Right atrium auricular region (tissue), 2 donors: ENCODE data around the gene RP9. TPM values are rescaled to one million over a fixed set of nuclear protein-coding genes. Genes with fewer than 3 reads are reported as not detected.
"Not testable (repeated sequence)": the region's sequence is repeated elsewhere in the genome, so short reads cannot be mapped to it uniquely, and the experiment has no call there.

Experiments
- DNase-seq: peaks from one replicate; pipeline ENCODE4 v3.0.0-alpha.2; 2019; ENCODE audit warnings: low spot score
- H3K27ac ChIP-seq, 2 donors: fragments of 200-600 bp; sonication (generic); 1 replicate in 1 of 2; 2 replicates in 1 of 2; pipeline ENCODE4 v1.5.1; 2016 to 2019
- H3K27me3 ChIP-seq, 2 donors: fragments of 200-600 bp; sonication (generic); one replicate each; pipeline versions ENCODE4 v1.5.1 to v1.6.0; 2017 to 2019
- H3K36me3 ChIP-seq: fragments of 200-600 bp; sonication (generic); one replicate; pipeline ENCODE4 v1.5.1; 2016
- H3K4me1 ChIP-seq, 2 donors: fragments of 200-600 bp; sonication (generic); one replicate each; pipeline versions ENCODE4 v1.5.1 to v1.6.0; 2017 to 2019
- H3K4me3 ChIP-seq, 2 donors: fragments of 200-600 bp; sonication (generic); 1 replicate in 1 of 2; 2 replicates in 1 of 2; pipeline ENCODE4 v1.5.1; 2017 to 2019; ENCODE audit warnings: mild to moderate bottlenecking in 1 of 2, moderate library complexity in 1 of 2
- H3K9me3 ChIP-seq, 2 donors: fragments of 200-600 bp; sonication (generic); one replicate each; pipeline ENCODE4 v1.5.1; 2019
- total RNA-seq, 2 donors: library from RNA; depleted of rRNA; stranded (reverse); fragments of >200 nt; gene quantifications; one replicate each; pipeline ENCODE4 v1.1.0, GENCODE V29; 2016
- TF ChIP-seq, protein P1 (sequence below), 2 donors: fragments of 200-600 bp; sonication (generic); IDR thresholded peaks; one replicate each; pipeline ENCODE4 v1.5.1; 2019; ENCODE audit warnings: antibody characterized with exemption in 2 of 2

Gene RP9
- total RNA-seq, 2 donors from 2014 or later, result 16.3 to 19.8 TPM

DNA sequence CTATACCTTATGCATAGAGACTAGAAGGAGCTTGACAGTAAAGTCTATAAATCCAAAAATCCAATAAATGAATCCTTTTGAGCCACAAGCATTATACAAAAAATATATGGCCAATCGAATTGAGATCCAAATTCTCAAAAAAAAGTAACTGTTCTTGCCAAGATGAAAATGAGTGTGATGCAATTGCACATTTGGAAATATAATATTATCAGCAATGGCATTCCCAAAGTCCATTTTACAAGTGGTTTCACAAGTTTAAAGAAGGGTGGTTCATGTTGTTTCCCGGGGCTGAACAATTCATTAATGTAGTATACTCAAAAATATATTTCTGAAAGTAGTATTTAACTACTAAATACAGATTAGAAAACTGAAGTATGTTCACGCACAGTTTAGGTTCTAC lies 7.3 kb downstream of the RP9 start:
- Histone ChIP-seq H3K4me3 (no peak overlapping the region), H3K27ac (no peak overlapping the region), H3K4me1 (peaks cover 0 to 15% of the 10 kb centered on the region in 2 donors), H3K9me3 (no peaks in the 10 kb centered on the region), H3K36me3 (peaks cover 30% of the 10 kb centered on the region), H3K27me3 (no peaks in the 10 kb centered on the region)
- TF ChIP-seq, protein P1, sequence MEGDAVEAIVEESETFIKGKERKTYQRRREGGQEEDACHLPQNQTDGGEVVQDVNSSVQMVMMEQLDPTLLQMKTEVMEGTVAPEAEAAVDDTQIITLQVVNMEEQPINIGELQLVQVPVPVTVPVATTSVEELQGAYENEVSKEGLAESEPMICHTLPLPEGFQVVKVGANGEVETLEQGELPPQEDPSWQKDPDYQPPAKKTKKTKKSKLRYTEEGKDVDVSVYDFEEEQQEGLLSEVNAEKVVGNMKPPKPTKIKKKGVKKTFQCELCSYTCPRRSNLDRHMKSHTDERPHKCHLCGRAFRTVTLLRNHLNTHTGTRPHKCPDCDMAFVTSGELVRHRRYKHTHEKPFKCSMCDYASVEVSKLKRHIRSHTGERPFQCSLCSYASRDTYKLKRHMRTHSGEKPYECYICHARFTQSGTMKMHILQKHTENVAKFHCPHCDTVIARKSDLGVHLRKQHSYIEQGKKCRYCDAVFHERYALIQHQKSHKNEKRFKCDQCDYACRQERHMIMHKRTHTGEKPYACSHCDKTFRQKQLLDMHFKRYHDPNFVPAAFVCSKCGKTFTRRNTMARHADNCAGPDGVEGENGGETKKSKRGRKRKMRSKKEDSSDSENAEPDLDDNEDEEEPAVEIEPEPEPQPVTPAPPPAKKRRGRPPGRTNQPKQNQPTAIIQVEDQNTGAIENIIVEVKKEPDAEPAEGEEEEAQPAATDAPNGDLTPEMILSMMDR (IDR thresholded peaks at IDR 0.05), result no peak
- no peak for DNase-seq

DNA sequence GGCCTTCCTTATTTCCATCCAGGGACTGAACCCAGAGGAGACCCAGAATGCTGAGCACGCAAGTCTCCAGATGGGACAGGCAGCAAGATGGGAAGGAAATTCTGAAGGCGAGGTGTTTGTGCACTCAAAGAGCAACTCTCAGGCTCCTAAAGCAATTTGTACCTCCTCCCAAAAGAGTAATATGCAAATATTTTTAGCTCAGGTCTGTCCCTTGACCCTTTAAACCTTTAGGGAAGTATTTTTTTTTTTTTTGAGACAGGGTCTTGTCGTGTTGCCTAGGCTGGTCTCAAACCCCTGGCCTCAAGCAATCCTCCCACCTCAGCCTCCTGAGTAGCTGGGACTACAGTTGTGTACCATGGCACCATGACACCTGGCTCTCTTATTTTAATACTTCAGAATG lies 8.4 kb downstream of the RP9 start:
- TF ChIP-seq, protein P1 (IDR thresholded peaks at IDR 0.05), result no peak
- DNase-seq, result no peak
- Histone ChIP-seq H3K27ac (no peak overlapping the region), H3K4me3 (no peak overlapping the region), H3K27me3 (no peaks in the 10 kb centered on the region), H3K4me1 (peaks cover 0 to 4% of the 10 kb centered on the region in 2 donors), H3K36me3 (peaks cover 42% of the 10 kb centered on the region), H3K9me3 (no peaks in the 10 kb centered on the region)

DNA sequence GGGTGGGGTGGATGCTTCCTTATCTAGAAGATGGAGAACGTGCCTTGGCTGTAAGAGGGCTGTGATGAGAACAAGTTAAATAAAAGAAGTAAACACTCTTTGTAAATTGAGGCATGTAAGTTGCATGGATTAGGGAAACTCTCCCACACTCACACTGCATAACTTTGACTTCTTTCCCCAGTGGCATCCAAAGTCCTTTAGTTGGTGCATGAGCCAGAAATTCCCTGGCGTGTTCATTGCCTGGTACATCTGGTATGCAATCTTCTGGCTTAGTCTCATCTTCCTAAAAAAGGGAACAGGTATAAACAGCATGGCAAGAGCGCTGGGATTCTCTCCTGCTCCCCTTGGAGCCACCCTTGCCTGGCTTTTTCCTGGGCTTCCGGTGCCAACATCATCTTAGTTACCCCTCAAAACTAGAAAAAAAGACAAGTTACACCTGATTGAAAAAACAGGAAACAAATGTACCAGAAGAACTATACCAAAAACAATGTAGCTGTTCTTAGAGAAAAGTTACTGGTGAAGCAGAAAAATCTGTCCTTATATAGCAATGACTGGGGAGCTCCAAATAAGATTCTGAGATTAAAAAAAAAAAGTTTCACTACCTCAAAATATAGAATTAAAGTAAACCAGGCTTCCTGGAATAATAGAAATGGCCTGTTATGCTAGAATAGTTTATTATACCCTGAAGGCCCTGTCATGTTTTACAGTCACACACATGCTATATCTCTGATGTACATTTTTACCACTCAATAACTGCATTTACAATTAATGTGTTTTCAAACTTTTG lies 9.9 kb downstream of the RP9 start:
- DNase-seq, result no peak

DNA sequence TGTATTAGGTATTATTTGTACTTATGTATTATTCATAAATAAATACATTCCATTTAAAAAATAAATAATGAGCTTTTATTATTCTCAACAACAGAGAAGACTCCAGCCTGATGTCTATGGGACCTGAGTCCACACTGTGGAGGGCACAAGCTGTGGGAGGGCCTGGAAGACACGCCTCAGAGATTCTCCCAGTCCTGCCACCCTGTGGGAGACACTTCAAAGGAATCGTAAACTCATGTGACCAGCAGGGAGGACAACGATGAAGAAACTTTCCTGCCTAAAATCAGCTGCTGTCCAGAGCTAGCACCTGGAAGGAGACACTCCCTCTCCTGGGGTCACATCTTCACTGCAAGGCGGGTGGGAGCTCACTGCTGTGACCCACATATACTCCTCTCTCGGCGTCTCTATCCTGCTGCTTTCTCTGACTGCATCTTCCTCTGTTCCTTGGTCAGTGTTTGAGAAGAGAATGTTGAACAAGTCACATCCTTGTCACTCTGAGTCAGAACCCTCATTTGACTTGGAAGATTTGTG lies 14.4 kb downstream of the RP9 start:
- peaks cover 42% of the 10 kb centered on the region for H3K36me3 ChIP-seq
- not testable (repeated sequence) for H3K4me1 ChIP-seq, H3K27me3 ChIP-seq, H3K4me3 ChIP-seq, DNase-seq, H3K9me3 ChIP-seq, H3K27ac ChIP-seq

More for the DNA sequence above, 9.9 kb downstream of the RP9 start:
- Histone ChIP-seq H3K27me3 (no peaks in the 10 kb centered on the region), H3K9me3 (no peaks in the 10 kb centered on the region), H3K4me1 (no peaks in the 10 kb centered on the region), H3K4me3 (no peak overlapping the region), H3K36me3 (peaks cover 50% of the 10 kb centered on the region), H3K27ac (peak overlapping the region in 1 of 2 donors; percentile 62)
- TF ChIP-seq, protein P1 (IDR thresholded peaks at IDR 0.05), result no peak

DNA sequence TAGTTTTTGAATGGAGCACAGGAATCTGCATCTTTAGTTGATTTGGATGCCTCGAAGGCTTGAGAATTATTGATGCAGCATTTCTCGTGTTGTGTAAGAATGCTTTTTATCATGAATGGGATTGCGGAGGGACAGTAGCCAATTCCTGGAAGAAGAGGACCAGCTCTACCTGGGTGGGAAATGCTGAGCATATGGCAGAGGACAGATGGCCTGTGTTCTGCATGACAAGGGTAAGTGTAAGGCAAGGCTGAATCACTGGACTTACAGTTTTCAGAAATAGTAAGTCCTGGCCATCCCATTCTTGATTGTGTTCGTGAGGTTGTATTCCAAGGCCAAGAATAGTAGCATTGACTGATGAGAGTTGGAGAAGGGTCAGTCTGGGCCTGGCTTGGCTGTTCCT lies 15.9 kb downstream of the RP9 start:
- Histone ChIP-seq H3K27ac (no peak overlapping the region), H3K9me3 (no peaks in the 10 kb centered on the region), H3K4me3 (no peak overlapping the region), H3K27me3 (no peaks in the 10 kb centered on the region), H3K4me1 (no peaks in the 10 kb centered on the region), H3K36me3 (peaks cover 31% of the 10 kb centered on the region)
- TF ChIP-seq, protein P1 (IDR thresholded peaks at IDR 0.05), result no peak
- DNase-seq, result no peak

DNA sequence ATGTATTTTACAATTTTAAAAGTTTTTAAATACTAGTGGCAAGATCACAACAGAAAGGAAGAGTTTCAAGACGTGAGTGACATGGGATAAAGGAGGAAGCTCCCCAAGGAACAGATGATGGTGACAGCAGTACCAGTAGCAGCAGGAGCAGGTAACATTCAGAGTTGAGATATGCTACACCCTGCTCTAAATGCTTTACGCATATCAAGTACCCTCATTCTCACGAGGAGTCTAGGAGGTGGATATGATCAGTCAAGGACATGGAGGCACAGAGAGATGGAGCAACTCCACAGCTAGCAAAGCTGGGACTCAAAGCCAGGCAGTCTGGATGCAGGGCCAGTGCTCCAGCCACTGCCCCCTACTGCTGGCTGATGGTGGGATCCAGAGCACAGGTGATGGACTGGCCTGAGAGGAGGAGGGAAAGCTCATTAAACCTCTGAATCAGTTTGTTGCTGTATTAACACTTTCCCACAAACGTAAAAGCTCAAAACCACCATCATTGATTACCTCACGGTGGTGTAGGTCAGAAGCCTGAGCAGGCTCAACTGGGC lies 17.5 kb downstream of the RP9 start:
- no peak for DNase-seq
- H3K27me3 ChIP-seq, result no peaks in the 10 kb centered on the region
- no peaks in the 10 kb centered on the region for H3K9me3 ChIP-seq
- TF ChIP-seq, protein P1 (IDR thresholded peaks at IDR 0.05), result no peak
- H3K36me3 ChIP-seq, result peaks cover 28% of the 10 kb centered on the region
- H3K27ac ChIP-seq, result no peak overlapping the region
- no peaks in the 10 kb centered on the region for H3K4me1 ChIP-seq
- H3K4me3 ChIP-seq, result no peak overlapping the region
